HG02588 (cell line): ENCODE measurements around the gene GCAT.

Source experiments
- ATAC-seq: cut with Tn5 transposase; IDR thresholded peaks from one replicate; pipeline ENCODE4 v1.9.1; 2021; ENCODE audit warnings: mild to moderate bottlenecking, moderate library complexity; ENCODE audit not compliant: unreplicated experiment

The GCAT gene

DNA sequence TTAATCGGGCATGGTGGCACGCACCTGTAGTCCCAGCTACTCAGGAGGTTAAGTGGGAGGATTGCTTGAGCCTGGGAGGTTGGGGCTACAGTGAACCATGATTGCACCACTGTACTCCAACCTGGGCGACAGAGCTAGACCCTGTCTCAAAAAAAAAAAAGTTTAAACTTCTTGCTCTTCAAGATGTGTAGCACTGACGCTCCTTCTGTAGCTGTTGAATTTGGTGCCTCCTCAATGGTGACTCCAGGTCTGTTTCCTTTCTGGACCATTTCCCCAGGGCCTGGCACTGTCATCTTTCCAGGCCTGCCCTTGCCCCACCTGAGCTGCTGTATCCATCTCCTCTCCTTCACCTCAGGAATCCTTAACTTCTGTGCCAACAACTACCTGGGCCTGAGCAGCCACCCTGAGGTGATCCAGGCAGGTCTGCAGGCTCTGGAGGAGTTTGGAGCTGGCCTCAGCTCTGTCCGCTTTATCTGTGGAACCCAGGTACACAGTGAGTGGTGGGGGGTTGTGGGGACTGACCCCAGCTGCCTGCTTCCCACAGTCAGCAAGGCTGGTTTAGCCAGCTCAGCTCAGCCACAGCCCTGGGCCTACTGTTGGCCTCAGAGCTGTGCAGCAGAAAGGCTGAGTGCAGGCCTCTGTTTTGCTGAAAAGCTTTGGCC lies 2.1 kb downstream of the GCAT start:
- no peak for ATAC-seq

DNA sequence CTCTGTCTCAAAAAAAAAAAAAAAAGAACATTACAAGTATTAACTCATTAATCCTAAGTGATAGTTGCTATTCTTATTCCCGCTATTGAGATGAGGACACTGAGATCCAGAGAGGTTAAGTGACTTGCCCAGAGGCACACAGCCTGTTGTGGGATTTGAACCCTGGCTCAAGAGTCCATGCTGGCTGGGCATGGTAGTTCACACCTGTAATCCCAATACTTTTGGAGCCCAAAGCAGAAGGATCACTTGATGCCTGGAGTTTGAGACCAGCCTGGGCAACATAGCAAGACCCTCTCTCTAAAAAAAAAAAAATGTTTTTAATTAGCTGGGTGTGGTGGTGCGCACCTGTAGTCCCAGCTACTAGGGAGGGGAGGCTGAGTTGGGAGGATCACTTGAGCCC lies 4.1 kb downstream of the GCAT start:
- no peak for ATAC-seq

DNA sequence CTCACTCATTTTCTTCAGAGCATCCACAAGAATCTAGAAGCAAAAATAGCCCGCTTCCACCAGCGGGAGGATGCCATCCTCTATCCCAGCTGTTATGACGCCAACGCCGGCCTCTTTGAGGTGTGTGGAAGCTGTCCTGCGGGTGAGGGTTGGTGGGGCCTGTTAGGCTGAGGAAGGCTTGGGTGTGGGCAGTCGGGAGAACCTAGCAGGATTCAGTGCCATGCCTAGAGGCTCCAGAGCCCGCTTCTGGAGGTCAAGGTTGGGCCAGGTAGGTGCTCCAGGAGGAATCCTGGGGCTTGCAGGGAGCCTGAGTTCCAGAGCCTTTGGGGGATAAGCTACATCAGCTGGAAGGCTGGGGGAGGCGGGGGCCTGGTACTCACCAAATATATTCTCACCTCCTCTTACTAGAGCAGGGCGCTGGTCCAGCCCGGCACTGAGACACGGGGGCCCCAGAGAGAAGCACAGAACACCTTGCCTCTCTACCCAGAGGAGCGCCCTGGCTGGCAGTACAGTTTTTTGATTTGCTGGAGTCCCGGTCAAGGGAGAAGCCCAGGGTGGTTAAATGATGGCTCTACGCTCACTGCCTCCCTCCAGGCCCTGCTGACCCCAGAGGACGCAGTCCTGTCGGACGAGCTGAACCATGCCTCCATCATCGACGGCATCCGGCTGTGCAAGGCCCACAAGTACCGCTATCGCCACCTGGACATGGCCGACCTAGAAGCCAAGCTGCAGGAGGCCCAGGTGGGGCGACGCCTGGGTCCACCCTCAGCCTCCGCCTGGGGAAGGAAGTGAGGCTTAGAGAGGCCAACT lies 5.3 kb downstream of the GCAT start:
- ATAC-seq: no peak

DNA sequence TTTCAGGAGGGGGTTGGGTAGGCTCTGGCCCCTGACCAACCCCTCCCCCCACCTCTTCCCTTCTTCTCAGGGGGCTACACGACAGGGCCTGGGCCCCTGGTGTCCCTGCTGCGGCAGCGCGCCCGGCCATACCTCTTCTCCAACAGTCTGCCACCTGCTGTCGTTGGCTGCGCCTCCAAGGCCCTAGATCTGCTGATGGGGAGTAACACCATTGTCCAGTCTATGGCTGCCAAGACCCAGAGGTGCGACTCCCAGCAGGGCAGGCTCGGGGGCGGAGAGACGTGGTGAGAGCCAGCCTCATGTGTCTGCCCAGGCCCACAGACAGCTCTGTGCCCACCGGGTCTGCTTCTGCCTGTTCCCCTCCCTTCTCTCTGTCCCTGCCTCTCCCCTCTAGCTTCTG lies 7.9 kb downstream of the GCAT start:
- ATAC-seq: no peak

DNA sequence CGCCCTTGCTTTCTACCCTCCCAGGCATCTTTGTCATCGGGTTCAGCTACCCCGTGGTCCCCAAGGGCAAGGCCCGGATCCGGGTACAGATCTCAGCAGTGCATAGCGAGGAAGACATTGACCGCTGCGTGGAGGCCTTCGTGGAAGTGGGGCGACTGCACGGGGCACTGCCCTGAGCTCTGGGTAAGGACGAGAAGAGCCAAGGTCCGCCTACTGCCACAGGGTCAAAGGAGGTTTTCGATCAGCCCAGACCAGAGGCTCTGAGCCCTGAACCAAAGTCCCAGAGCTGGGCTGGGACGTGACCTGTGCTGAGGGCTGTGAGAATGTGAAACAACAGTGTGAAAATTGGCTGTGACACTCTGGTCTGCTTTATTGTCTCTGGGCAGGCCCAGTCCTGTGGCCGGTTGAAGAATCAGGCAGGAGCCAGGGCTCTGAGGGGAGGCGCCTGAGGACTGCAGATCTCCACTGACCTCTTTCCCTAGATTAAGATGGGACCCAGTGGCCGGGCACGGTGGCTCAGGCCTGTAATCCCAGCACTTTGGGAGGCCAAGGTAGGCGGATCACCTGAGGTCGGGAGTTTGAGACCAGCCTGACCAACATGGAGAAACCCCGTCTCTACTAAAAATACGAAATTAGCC lies 8.9 kb downstream of the GCAT start:
- ATAC-seq: no peak

DNA sequence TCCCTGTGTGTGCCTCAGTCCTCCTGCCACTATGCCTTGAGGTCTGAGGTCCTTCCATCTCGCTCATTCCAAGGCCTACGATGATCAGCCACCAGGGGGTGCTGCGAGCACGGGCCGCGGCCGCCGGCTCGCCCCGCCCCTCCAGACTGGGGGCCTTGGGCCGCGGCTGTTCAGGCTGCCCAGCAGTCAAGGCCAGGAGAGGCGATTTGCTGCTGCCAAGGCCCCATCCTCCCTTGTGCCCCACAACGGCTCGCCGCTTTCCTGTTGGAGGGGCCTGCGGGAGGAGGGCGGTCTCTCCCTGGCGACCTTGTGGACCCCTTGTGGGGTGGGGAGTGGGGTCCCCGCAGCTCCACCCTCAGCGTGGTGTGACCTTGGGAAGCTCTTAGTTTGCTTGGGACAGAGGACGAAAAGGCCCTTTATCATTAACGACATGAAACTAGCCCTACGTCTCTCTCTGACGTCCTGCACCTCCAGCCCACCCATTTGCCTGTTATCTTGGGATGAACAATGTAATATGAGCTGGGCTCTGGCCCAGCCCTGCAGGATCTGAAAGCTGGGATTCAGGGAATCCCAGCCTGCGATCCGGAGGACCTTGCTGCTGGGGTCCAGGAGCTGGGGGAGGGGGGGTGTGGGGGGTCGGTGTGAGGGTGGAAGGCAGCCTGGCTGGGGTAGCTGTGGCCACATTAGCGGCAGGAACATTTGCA lies 10.1 kb downstream of the GCAT start:
- ATAC-seq: peak; percentile 48

DNA sequence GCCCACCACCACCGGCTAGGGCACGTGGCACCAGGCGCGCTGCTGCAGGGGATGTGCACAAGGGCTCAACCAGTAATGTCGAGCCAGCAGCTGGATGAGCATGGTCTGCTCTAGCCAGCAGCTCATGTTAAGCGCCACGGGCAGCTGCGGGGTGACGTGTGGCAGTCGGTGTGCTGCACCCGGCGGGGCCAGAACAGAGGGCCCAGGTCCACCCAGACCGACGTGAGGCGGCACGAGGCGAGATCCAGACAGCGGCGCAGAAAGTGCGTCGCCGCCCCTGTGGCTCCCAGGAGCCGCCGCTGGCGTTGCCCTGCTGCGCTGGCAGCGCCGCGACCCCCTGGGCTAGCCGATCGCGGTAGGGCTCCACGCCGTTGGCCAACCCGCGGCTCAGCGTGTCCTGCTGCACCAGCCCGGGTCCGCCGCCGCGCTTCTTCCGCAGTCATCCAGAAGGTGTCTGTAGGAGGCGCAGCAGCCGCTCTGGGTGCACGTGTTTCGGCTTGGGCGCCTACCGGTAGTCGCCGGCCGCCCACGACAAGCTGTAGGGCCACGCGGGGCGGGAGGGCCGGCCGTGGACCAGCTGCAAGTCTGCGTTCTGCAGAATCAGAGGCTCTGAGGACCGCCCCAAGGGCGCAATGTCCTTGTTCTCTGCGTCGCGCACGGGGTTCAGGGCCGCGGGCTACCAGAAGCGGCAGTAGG lies 10.8 kb downstream of the GCAT start:
- no peak for ATAC-seq

DNA sequence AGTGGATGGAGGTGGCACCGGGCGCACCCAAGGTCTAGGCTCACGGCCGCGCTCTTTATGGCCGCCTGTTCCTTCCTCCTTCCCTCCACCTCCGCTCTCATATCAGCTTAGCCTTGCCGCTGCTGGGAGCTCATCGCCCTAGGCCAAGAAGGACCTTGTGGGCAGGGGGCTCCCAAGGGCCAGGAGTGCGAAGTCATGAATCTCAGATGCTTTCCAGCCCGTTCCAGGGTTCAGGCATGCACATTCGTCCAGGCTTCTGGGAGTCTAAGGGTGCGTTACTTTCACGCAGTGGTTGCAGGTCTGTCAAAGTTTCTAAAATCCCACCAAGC lies 11.3 kb downstream of the GCAT start:
- no peak for ATAC-seq

DNA sequence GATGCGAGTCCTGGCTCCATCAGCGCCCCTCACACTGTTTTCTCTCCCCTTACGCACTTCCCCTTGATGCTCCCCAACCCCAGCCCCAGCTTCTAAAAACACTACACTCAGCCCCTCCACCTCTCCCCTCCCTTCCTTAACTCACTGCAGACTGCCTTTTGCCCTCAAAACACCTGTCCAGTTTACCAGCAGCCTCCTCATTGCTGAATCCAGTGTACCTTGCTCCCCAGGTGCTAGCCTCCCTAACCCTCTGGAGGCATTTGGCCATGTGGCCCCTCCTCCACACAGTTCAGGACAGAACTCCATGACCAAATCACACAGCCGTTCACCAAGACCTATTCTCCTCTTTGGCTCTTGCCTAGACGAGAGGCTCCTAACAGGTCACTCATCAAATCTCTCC lies 12.6 kb downstream of the GCAT start:
- no peak for ATAC-seq

DNA sequence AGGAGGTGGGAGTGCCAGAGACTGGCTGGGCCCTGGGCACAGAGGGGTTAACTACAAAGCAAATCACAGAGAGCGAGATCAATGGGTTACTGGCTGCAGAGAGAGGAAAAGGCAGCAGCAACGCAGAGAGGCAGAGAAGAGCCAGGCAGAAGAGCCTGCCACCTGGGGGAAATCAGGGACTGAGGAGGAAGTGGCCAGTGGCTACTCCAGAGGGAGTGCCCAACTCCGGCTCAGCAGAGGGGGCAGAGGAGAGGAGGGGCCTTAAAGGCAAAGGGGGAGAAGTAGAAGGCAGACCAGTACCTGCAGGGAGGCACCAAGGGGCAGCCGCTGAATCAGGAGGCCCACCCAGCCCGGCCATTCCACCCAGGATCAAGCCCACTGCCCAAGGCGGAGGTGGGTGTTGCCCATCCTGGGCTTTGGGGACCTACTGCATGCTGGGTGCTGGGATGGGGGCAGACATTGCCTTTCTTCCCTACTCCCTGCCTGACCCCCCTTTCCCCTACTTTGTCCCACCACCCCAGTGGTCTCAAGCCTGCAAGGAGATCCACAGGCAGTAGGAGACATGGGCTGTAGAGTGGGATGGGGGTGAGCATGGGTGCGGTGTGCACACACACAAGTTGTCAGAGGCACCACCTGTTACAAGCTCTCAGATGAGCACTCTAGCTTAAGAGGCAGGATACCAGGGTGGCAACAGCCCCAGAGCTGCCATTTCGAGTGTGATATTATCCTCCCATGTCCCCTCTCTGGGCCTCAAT lies 14.5 kb downstream of the GCAT start:
- ATAC-seq: no peak

DNA sequence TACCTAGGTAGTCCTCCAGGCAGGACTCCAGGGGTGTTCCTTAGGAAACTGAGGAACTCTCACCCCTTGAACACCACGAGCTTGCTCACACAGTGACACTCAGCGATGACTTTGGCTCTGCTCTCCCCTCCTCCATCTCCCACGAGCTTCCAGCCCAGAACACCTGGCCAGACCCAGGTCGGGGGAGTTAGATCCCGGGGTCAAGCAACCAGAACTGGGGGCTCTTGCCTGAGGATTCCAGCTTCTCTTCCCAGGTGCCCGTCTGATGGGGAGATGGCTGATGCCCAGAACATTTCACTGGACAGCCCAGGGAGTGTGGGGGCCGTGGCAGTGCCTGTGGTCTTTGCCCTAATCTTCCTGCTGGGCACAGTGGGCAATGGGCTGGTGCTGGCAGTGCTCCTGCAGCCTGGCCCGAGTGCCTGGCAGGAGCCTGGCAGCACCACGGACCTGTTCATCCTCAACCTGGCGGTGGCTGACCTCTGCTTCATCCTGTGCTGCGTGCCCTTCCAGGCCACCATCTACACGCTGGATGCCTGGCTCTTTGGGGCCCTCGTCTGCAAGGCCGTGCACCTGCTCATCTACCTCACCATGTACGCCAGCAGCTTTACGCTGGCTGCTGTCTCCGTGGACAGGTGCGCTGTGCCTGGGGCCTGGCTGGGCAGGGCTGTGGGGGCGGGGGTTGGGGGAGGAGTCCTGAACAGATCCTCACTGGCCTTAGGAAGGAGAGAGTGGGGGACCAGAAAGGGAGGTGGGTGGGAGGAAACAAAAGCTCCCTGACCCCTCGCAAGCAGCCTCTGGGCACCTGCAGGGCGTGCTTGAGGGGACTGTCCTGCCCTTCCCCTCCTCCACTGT lies 15.6 kb downstream of the GCAT start, which contains the start of gene GALR3:
Gene GALR3 (plus strand): TSS at position 249 of the 852 bp plus-strand sequence. CDS start 25 bp downstream, at position 274.
- no peak for ATAC-seq

DNA sequence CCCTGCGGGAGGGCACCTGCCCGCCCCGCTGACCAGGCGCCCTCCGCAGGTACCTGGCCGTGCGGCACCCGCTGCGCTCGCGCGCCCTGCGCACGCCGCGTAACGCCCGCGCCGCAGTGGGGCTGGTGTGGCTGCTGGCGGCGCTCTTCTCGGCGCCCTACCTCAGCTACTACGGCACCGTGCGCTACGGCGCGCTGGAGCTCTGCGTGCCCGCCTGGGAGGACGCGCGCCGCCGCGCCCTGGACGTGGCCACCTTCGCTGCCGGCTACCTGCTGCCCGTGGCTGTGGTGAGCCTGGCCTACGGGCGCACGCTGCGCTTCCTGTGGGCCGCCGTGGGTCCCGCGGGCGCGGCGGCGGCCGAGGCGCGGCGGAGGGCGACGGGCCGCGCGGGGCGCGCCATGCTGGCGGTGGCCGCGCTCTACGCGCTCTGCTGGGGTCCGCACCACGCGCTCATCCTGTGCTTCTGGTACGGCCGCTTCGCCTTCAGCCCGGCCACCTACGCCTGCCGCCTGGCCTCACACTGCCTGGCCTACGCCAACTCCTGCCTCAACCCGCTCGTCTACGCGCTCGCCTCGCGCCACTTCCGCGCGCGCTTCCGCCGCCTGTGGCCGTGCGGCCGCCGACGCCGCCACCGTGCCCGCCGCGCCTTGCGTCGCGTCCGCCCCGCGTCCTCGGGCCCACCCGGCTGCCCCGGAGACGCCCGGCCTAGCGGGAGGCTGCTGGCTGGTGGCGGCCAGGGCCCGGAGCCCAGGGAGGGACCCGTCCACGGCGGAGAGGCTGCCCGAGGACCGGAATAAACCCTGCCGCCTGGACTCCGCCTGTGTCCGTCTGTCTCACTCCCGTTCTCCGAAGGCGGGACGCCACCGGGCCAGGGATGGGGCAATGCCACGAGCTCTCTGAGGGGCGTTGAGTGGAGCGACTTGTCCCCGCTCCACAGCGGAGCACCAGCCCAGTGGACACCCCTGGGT lies 17.2 kb downstream of the GCAT start:
- no peak for ATAC-seq

DNA sequence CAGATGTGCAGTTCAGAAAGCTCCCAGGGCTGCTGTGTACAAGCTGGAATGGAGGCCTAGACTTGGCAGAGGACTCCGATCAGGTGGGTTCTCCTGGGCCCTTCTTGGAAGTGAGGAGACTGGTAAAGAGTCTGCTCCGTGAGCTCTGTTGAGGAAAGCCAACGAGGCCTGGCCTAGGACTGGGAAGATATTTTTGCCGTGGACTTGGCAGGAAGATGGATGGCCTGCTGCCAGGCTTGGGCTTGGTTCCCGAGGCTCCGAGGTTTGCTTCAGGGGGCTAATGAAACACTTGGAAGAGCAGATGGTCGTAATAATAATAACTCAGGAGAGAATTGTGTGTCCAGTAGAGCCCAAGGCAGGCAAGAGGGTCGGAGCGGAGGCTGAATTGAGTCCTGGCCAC lies 19.3 kb downstream of the GCAT start:
- no peak for ATAC-seq

DNA sequence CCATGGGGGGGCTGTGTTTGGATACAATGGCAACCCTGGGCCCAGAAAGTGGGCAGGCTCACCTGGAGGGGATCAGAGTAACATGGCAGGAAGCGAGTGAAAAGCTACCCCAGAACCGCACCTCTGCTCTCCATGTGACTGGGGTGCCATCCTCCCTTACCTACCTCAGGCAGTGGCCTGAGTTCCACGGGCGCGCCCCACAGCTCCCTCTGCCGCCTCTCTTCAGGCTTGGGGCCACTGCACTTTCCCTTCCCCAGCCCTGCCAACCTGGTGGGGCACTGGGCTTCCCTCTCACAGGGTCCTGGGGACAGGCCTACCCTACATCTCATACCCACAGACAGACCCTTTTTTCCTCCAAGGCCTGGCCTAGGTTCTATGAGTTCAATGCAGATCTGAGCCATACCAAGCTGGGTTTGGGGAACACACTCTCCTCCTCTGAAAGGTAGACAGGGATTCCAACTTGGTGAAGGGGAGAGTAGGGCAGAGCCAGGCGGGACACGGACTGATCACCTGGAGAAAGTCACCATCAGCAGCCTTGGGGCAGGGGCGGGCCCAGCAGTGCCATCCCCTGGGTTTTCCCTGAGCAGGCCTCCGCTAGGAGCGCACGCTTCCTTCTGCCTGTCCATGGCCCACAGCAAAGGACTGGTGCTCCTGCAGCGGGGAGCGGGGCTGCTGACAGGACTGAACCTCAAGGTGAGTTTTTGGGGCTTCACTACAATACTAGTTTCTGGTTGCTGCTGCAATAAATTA lies 22.5 kb downstream of the GCAT start:
- no peak for ATAC-seq

DNA sequence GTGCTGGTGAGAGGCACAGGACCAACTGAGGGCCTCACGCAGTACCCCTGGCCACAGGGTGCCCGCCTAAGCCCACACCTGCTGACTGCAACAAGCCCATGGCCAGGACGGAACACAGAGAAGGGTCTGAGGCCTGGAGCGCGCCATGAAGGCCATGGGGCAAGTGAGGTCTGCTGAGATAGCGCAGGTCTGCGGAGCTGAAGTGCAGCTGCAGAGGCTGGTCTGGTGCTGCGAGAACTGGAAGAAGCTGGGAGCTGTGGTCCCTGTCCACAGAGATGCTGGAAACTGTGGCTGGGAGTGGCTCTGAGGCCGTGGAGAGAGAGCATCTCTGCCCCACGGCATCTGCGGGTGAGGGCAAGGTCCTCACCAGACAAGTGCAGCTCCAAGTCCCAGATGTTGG lies 23.7 kb downstream of the GCAT start:
- no peak for ATAC-seq

DNA sequence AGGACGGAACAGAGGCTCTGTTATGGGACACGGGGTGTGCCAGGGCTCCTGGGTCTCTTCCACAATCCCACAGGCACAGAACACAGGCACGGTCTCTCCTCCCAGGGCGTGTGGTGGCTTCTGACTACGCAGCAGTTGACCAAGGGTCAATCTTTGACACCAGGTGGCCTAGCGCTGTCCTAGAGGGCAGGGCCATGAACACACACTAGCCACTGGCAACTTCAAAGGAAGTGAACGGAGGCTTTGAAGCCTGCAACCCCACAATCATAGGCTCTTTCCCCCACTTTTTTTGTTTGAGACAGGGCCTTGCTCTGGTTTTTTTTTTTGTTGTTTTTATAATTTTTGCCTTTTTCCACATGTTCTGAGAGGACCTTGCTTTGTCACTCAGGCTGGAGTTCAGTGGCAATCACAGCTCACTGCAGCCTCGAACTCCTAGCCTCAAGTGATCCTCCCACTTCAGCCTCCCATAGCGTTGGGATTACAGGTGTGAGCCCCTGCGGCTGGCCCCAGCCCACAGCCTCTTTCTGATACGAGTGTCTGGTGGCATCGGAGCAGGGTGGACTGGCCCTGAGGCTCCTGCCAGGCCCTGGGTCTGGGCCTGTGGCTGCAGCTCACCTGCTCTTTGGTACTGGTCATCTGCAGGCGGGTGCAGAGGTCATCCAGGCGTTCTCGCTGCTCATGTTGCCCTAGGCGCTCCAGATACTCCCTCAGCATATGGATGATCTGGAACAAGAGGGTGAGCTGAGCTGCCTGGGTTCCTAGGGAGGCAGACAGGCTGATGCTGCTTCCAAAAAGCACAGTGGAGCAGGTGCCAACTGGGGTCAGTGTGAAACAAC lies 24.5 kb downstream of the GCAT start:
- ATAC-seq: no peak
